Amygdala (tissue), 56 donors: ENCODE results near the gene RGS7.

Experiments
- DNase-seq, 56 donors: peaks; one replicate each; lab custom pipeline; 2025; lab: John Stamatoyannopoulos, UW

RGS7 gene

DNA sequence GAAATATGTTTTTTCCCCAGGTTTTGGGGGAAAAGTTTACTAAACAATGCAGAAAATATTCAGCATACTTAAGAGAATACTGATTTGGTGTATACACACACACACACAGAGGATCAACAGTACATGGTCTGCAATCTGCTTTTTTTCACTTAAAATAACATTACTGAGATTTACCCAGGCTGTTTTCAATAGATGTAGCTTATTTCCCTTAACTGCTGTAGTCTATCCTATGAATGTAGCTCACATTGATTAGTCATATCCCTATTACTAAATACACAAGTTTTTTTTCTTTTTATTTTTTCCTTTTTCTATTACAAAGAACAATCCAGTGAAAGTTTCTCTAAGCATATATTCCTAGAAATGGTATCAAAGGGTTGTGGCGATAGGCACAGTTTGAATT is 478.4 kb downstream of the RGS7 start:
- no peak for DNase-seq

DNA sequence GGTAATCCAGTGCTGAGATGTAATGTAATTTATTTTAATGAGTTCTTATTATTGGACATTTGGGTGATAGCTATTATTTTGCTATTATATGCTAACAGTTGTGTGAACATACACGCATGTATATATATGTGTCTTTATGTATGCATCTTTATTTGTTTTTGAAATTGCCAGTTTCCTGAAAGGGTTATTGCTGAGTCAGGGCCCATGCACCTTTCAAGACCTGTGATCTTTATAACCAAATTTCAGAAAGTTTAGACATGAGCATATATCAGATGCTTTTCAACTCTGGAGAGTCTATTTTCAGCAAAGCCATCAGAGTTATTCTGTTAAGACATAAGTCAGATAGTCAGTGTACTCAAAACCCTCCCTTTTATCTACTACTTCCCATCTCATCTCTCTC is 479.4 kb downstream of the RGS7 start:
- no peak for DNase-seq

DNA sequence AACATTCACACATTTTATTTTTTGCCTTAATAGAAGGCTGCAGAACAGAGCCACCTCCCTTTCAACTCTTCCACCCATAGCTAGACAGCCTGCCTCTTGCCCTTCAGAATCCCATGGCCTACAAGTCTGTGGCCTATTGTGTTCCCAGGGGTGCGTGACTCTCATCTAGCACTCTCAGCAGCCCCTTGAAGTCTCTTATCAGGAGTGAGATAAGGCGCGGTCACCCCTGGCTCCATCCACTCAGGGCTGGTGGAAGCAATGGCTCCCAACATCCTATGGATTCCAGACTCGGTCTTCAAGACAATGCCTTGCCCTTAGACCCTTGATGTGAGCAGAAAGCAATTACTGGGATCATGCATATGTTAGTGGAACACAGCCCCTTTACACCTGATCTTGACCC is 480.9 kb downstream of the RGS7 start:
- no peak for DNase-seq

DNA sequence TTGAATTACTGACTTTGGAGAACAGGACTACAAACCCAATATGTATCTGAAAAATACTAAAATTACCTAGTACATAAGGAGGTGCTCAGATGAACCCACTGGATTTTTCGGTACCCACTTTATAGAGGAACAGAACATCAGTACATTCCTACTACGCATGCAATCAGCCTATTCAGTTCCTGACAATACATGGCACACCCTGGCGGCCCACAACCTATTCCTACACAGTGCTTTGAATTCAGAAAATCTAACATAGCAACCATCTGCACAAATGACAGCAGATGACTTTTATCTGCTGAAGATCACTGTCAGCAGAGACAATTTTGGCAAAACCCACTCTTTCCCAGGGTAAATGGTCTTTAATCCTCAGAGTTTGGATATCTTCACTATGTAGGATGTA is 487.9 kb downstream of the RGS7 start:
- DNase-seq, result peak in 2 of 56 donors; percentile 3 to 25

DNA sequence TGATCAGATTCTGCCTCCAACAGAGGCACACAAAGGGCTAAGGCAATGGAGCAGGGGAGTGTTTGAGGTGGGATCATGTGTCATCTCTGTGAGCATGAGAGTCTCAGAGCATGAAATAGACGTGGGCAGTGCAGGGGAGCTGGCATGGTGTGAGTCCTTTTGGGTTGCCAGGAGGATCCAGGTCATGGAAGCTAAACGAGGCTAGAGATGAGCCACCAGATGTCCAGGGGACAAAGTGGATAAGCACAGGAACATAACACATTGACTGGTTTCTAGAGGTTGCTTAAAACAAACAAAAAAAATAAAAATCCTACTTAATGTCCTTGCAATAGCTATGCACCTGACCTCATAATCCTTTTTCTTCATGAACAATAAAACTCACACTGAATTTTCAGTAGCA is 490.3 kb downstream of the RGS7 start:
- DNase-seq, result no peak

DNA sequence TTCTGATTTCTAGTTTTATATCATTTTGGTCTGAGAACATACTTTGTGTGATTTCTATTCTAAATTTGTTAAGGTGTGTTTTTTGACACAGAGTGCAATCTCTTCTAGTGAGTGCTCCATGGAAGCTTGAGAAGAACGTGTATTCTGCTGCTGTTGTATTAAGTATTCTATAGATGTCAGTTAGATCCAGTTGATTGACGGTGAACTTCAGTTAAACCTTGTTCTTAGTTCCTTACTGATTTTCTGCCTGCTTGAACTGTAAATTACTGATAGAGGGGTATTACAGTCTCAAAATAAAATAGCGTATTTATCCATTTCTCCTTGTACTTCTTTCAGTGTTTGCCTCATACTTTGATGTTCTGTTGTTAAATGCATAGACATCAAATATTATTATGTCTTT is 497.0 kb downstream of the RGS7 start:
- DNase-seq, result no peak

DNA sequence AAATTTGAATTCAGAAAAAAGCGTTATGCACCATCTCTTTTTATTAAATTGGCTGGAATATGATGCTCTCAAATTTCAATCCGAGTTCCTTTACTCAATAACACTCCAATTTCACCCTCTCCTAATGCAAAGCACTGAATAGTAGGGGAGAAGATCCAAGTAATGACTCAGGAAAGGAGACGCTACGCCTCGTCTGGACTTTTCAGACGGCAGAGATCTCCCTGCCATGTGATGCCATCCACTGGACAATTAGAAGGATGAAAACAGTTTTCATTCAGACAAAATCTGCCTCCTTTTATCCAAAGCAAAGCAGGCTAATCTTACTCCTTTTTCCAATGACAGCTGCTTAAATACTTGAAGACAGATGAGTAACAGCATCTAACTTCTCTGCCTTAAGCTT is 502.6 kb downstream of the RGS7 start:
- DNase-seq, result no peak

DNA sequence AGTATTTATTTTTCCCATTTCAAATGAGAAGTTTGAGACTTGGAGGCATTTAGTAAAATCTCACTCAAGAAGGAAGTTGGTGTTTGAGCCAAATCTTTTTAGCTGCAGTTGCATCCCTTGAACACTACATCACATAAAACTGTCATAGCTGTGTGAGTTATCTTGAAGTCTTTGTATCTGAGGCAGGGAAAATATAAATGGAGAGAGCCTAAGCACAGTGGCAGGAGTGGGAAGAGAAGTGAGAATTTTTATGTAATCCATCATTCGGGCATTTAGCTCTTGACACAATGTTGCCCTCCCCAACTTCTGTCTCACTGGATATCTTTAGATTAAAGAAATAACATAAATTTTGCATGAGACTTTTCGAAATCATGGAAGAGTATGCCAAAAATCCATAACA is 509.7 kb downstream of the RGS7 start:
- DNase-seq, result no peak

DNA sequence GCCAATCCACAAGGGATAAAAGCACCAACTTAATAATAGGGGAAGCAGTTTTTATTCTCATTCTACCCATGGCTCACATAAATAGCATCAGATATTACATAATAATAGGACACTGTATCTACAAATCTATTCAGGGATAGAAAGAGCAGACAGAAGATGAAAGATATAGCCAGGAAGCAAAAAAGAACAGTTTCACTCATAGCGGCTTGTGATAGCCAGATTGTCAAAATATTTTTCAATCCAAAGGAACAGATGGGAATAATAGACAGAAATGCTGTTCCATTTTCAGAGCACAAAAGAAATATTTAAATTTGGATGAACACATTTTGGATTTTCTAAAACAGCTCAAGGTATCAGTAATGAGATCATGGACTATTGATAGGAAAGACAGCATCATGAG is 512.5 kb downstream of the RGS7 start:
- DNase-seq, result no peak

DNA sequence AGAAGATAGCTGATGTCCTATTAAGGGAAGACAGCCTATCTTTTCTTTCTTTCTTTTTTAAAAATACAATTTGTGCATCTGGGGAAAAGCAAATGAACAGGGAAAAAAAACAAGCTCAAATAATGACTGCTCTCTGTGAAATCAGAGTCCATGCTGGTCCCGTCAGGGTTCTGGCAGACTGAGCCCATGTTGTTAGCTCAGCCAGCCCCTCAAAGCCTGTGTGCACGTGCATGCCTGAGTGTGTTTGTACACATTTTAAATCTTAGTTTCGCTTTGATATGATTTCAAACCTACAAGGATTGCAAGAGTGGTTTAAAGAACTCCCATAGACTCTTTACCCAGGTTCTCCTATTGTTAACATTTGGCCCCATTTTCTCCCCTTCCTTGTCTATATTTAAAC is 513.2 kb downstream of the RGS7 start:
- DNase-seq, result no peak

DNA sequence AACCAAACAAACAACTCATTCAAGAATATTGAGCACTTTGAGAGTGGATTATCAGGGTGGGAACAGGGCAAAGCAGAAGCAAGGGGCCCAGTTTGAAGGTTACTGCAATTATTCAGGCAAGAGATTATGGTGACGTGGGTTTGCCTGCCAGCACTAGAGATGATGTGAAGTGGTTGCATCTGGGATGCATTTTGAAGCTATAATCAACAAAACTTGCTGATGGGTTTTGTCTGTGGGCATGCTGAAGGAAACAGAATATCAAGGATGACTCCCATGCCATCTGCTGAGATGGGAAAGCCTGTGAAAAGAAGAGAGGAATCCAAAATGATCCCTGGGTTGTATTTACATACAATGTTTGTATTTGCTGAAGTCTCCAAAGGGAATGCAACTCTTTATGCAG is 520.7 kb downstream of the RGS7 start:
- no peak for DNase-seq

DNA sequence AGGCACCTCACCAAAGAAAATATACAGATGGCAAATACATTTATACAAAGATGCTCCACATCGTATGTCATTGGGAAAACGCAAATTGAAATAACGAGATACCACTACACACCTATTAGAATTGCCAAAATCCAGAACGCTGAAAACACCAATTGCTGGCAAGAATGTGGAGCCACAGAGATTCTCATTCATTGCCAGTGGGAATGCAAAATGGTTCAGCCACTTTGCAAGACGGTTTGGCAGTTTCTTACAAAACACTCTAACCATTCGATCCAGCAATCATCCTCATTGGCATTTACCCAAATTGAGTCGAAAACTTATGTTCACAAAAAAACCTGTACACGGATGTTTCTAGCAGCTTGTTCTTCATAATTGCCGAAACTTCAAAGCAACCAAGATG is 521.7 kb downstream of the RGS7 start:
- DNase-seq, result no peak

DNA sequence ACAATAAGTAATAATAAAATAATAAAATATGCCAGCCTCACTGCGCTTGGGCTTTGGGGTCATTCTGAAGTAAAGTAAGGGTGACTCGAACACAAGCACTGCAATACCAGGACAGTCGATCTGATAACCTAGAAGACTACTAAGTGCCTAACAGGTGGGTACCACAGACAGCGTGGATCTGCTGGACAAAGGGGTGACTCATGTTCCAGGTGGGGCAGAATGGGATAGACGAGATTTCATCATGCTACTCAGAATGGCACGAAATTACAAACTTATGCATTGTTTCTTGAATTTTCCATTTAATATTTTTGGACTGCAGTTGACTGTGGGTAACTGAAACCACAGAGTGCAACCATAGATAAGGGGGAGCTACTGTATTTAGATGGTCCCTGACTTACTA is 523.9 kb downstream of the RGS7 start:
- DNase-seq, result no peak

DNA sequence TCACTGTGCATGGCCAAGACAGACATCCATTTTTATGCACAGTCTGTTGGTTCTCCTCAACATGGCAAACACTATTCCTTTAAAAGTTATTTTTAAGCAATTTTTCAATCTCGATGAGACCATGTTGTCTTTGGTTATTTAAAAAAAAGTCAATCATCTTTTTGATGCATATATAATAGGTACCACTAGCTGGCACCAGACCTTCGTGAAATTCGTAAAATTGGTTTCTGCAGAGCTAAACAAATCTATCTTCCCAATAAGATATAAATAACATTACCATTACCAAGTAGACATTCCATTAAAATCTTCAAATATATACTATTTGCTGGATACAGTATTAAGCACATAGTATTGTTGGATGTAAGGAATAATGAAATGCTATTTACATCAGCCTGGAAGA is 525.1 kb downstream of the RGS7 start:
- DNase-seq, result no peak

DNA sequence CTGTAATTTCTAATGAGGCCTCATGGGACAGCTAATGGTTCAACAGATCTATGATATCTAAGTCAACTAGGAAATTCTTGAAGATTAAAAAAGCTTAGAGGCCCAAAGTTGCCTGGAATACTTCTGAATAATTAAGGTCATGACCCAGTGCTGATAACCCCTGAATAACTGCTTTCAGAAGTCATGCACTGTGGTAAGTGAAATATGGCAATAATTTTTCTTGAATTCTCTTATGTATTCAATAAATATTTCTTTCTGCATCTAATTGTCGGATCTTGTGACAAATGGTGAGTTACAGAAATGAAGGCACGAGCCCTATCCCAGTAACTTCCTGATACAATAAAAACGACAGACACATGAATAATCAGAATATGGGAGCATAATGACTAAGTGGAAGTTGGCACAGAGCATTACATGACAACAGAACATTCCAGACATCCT is 525.8 kb downstream of the RGS7 start:
- DNase-seq, result no peak

DNA sequence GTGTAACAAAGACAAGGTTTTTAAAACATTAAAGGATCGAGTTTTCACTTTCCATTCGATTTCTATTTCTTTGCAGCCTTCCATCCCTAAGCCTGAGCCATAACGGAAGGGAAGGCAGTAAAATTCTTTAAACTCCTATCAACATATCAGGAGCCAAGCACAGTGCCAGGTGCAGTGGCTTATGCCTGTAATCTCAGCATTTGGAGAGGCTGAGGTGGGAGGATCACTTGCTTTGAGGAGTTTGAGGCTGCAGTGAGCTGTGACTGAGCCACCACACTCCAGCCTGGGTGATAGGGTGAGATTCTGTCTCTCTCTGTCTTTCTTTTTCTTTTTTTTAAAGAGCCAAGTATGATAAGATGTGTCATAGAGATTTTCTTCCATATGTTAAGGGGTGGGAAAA is 527.5 kb downstream of the RGS7 start:
- DNase-seq, result no peak

DNA sequence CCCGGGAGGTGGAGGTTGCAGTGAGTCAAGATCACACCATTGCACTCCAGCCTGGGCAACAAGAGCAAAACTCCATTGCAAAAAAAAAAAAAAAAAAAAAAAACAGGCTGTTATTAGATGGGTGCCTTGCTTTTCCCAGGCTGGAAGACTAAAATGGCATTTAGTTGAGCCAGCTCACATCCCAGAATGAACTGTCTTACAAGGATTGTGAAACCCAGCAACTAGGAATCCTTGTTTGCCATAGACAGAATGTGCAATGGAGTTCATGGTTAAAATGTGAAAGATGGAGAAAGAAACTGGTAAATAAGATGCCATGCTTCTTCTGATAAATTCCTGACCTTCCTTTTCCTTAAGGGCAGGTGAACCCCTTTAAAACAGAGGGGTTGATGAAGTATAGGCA is 529.2 kb downstream of the RGS7 start:
- DNase-seq, result no peak

DNA sequence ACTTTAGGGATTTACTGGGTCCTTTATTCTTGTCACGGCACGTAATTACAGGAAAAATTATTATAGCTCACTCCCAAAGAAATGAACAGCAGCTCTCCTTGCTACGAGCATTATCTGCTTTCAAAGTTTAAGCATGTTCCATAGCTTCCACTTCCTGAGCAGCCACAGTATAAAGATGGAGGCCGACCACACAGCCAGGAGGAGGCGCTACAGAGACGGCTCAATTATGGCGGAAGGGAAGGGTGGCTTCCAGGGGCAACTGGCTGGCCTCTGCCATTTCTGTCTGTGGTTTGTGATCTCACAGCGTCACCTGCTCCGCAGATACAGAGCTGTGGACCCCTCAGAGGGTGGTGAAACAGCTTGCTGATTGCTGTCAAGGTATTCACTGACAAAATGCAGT is 532.8 kb downstream of the RGS7 start:
- no peak for DNase-seq

DNA sequence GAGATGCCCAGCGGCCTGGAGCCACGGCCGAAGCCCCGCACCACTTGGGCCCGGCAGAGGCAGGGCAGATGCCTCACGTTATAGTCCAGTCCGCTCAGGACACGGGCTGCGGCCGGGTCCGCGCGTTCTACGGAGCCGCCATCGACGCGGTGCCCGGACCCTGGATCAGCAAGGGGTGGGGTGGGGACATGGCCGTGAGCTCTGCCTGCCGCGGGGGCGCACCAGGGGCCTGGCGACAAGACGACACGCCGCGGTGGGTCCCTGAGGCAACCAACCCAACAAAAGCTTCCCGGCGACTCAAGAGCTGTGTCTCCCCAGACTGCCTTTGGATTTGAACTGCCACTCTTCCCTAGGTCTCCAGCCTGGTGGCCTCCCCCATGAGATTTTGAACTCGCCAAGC is 533.6 kb downstream of the RGS7 start:
- DNase-seq, result no peak

DNA sequence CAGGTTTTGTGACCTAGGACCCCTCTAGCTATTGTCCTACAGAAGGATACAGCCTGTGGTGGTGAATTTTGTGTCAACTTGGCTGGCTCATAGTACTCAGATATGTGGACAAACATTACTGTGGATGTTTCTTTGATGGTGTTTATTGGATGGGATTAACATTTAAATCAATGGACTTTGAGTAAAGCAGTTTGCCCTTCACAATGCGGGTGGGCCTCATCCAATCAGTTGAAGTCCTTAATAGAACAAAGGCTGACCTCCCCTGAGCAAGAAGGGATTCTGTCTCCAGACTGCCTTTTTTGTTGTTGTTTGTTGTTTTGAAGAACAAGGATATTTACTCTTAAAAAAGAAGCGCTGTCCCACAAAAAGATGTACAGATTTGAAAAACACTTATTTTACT is 535.1 kb downstream of the RGS7 start:
- no peak for DNase-seq

DNA sequence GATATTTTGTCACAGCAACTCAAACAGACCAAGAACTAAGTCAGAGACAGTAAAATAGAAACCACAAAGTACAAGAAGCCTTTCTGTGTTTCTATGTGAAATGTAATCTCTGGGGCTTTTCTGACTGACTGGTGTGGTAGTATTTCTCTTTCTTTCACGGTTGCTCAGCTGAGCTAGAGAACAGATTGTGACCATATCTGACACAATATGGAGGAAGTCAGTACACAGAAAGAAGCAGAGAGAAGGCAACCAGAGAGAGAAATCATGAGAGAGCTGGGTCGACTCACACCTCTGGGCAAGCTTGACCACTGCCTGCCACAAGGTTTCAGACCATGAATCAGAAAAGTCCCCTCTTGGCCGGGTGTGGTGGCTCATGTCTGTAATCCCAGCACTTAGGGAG is 536.2 kb downstream of the RGS7 start:
- DNase-seq, result no peak

DNA sequence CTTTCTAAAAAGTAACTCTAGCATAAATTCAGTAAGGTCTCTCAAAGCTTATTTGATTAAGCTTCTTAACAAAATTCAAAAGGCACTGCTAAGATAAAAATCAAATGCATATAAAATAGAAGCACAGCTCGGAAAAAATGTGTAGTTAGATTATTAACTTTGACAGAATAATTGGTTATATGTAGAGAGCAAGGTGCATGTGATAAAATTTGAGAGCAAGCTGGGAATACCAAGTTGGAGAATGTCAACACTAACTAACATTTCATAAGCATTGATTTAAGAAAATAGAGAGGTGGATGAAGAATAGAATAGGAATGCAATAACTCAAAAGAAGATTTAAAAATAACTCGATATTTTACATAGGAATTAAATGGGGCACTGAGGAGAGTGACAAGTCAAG is 540.5 kb downstream of the RGS7 start:
- DNase-seq, result no peak

DNA sequence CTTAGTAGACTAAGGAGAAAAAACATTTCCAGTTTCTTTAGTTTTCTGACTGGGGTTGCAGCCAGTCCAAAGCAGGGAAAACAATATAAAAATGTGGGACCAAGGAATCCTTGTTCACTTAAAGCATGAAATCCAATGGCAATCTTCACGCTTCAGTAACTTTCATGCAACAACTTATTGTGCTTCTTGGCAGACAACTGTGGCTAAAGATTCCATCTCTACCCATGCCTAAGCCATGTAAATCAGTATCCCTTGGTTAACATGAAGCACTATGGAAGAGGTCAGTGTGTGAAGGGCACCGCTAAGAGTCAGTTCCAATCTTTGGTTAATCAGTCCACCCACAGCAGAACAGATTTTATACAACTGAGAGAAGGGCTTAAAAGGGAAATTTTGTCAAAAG is 543.3 kb downstream of the RGS7 start:
- DNase-seq, result no peak

DNA sequence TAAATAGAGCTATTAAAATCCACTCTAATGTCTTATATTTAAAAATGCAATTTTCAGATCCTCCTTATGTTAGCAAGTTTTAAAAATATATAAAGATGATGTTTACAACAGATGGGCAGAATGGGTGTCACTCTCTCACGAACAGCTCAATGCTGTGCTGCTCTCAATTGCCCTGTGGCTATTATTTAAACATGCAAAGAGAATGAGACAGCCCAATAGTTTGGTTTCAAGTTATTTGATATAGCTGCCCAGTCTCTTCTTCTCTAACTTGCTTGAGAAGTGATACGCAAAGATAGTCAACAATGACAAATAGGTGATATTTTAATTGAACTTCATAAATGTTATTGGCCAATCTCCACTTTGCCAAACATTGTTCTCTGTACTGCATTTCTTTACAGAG is 545.7 kb downstream of the RGS7 start:
- DNase-seq, result no peak
